GM21619 (cell line): ENCODE measurements around the gene HTRA1.

Experiments used
- ATAC-seq: cut with Tn5 transposase; IDR thresholded peaks from one replicate; pipeline ENCODE4 v1.9.1; 2021; ENCODE audit not compliant: unreplicated experiment

The HTRA1 gene

GRCh38 chr10:122514045-122514840 lies 52.9 kb downstream of the HTRA1 start:
- no peak for ATAC-seq

GRCh38 chr10:122515022-122515424 lies 53.7 kb downstream of the HTRA1 start:
- ATAC-seq, result no peak

GRCh38 chr10:122515588-122516231 lies 54.4 kb downstream of the HTRA1 start:
- ATAC-seq, result peak; percentile 58

- ATAC-seq, result no peak
These were observed 55.4 kb downstream of the HTRA1 start for GRCh38 chr10:122516734-122517133.

- no peak for ATAC-seq
These were observed 57.8 kb downstream of the HTRA1 start for GRCh38 chr10:122519144-122519543.

- ATAC-seq, result no peak
These were observed 58.5 kb downstream of the HTRA1 start for GRCh38 chr10:122519873-122520272.

GRCh38 chr10:122521011-122521410 lies 59.7 kb downstream of the HTRA1 start:
- ATAC-seq, result no peak

GRCh38 chr10:122524811-122525210 lies 63.5 kb downstream of the HTRA1 start:
- ATAC-seq, result no peak

- ATAC-seq, result no peak
These were observed 64.4 kb downstream of the HTRA1 start for GRCh38 chr10:122525788-122526187.

GRCh38 chr10:122526892-122527291 lies 65.5 kb downstream of the HTRA1 start:
- ATAC-seq, result no peak

GRCh38 chr10:122530177-122530576 lies 68.8 kb downstream of the HTRA1 start:
- no peak for ATAC-seq

- ATAC-seq, result no peak
These were observed 69.9 kb downstream of the HTRA1 start for GRCh38 chr10:122531261-122531660.

GRCh38 chr10:122531939-122532338 lies 70.6 kb downstream of the HTRA1 start:
- no peak for ATAC-seq

- no peak for ATAC-seq
These were observed 71.4 kb downstream of the HTRA1 start for GRCh38 chr10:122532601-122533296.

GRCh38 chr10:122537545-122537944 lies 76.2 kb downstream of the HTRA1 start:
- ATAC-seq, result no peak

GRCh38 chr10:122541541-122542002 lies 80.2 kb downstream of the HTRA1 start:
- ATAC-seq, result no peak

- no peak for ATAC-seq
These were observed 82.5 kb downstream of the HTRA1 start for GRCh38 chr10:122543676-122544445.

GRCh38 chr10:122544493-122544892 lies 83.1 kb downstream of the HTRA1 start:
- no peak for ATAC-seq

GRCh38 chr10:122546242-122546641 lies 84.9 kb downstream of the HTRA1 start:
- no peak for ATAC-seq

- no peak for ATAC-seq
These were observed 87.2 kb downstream of the HTRA1 start for GRCh38 chr10:122548407-122549085.
